Measurements from ENCODE around the gene A1CF.

GRCh38 chr10:50894312-50894711, 8.9 kb upstream of the A1CF start:
- TF ChIP-seq POLR2A (IDR thresholded peaks at IDR 0.05; ENCODE audit: low read length) (no peak), RNF2 (IDR thresholded peaks at IDR 0.05; ENCODE audit: borderline replicate concordance, low read depth) (no peak), ELK1 (IDR thresholded peaks at IDR 0.05; ENCODE audit: low read depth, low read length) (no peak), EP300 (IDR thresholded peaks at IDR 0.05) (no peak), BHLHE40 (IDR thresholded peaks at IDR 0.05; ENCODE audit: low read depth, low read length) (no peak), MAFK (IDR thresholded peaks at IDR 0.05; ENCODE audit: partially characterized antibody) (no peak), JUNB (IDR thresholded peaks at IDR 0.05) (no peak), TP53 (CRISPR knock-in tag; IDR thresholded peaks at IDR 0.05) (no peak), CHD4 (IDR thresholded peaks at IDR 0.05; ENCODE audit: borderline replicate concordance) (no peak), POLR2AphosphoS2 (conservative IDR thresholded peaks at IDR 0.05; ENCODE audit: low read length) (no peak), ZFP36 (IDR thresholded peaks at IDR 0.05; ENCODE audit: borderline replicate concordance, partially characterized antibody) (no peak)
- TF ChIP-seq, protein P1, sequence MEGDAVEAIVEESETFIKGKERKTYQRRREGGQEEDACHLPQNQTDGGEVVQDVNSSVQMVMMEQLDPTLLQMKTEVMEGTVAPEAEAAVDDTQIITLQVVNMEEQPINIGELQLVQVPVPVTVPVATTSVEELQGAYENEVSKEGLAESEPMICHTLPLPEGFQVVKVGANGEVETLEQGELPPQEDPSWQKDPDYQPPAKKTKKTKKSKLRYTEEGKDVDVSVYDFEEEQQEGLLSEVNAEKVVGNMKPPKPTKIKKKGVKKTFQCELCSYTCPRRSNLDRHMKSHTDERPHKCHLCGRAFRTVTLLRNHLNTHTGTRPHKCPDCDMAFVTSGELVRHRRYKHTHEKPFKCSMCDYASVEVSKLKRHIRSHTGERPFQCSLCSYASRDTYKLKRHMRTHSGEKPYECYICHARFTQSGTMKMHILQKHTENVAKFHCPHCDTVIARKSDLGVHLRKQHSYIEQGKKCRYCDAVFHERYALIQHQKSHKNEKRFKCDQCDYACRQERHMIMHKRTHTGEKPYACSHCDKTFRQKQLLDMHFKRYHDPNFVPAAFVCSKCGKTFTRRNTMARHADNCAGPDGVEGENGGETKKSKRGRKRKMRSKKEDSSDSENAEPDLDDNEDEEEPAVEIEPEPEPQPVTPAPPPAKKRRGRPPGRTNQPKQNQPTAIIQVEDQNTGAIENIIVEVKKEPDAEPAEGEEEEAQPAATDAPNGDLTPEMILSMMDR (IDR thresholded peaks at IDR 0.05): no peak
- TF ChIP-seq, protein P2, sequence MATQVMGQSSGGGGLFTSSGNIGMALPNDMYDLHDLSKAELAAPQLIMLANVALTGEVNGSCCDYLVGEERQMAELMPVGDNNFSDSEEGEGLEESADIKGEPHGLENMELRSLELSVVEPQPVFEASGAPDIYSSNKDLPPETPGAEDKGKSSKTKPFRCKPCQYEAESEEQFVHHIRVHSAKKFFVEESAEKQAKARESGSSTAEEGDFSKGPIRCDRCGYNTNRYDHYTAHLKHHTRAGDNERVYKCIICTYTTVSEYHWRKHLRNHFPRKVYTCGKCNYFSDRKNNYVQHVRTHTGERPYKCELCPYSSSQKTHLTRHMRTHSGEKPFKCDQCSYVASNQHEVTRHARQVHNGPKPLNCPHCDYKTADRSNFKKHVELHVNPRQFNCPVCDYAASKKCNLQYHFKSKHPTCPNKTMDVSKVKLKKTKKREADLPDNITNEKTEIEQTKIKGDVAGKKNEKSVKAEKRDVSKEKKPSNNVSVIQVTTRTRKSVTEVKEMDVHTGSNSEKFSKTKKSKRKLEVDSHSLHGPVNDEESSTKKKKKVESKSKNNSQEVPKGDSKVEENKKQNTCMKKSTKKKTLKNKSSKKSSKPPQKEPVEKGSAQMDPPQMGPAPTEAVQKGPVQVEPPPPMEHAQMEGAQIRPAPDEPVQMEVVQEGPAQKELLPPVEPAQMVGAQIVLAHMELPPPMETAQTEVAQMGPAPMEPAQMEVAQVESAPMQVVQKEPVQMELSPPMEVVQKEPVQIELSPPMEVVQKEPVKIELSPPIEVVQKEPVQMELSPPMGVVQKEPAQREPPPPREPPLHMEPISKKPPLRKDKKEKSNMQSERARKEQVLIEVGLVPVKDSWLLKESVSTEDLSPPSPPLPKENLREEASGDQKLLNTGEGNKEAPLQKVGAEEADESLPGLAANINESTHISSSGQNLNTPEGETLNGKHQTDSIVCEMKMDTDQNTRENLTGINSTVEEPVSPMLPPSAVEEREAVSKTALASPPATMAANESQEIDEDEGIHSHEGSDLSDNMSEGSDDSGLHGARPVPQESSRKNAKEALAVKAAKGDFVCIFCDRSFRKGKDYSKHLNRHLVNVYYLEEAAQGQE (IDR thresholded peaks at IDR 0.05): no peak
- TF ChIP-seq, protein P3, sequence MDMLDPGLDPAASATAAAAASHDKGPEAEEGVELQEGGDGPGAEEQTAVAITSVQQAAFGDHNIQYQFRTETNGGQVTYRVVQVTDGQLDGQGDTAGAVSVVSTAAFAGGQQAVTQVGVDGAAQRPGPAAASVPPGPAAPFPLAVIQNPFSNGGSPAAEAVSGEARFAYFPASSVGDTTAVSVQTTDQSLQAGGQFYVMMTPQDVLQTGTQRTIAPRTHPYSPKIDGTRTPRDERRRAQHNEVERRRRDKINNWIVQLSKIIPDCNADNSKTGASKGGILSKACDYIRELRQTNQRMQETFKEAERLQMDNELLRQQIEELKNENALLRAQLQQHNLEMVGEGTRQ (IDR thresholded peaks at IDR 0.05): no peak
